ENCODE data around the gene NFIX.
"Not testable (repeated sequence)": the region's sequence is repeated elsewhere in the genome, so short reads cannot be mapped to it uniquely, and the experiment has no call there.

Gene NFIX

GRCh38 chr19:12957389-12957952 lies 37.8 kb upstream of the NFIX start:
- not testable (repeated sequence) for DNase-seq (ENCODE audit: low read depth)

DNA sequence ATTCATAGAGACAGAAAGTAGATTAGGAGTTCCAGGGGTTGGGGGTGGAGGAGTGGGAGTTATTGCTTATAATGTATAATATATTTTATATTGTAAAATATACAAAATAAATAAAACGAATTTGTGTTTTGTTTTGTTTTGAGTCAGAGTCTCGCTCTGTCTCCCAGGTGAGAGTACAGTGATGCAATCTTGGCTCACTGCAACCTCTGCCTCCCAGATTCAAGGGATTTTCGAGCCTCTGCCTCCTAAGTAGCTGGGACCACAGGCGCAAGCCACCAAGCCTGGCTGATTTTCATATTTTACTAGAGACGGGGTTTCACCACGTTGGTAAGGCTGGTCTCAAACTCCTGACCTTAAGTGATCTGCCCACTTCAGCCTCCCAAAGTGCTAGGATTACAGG lies 35.8 kb upstream of the NFIX start:
- no peak for DNase-seq (ENCODE audit: low read depth)

GRCh38 chr19:12965017-12965811 lies 30.1 kb upstream of the NFIX start:
- no peak for DNase-seq (ENCODE audit: low read depth)

- no peak for DNase-seq (ENCODE audit: low read depth)
Observed at GRCh38 chr19:12965812-12966135, 29.5 kb upstream of the NFIX start.

GRCh38 chr19:12967907-12968306 lies 27.4 kb upstream of the NFIX start:
- DNase-seq (ENCODE audit: low read depth) = no peak

GRCh38 chr19:12969292-12969988 lies 25.8 kb upstream of the NFIX start, which contains the start of gene DAND5:
DAND5 (plus strand) TSS chr19:12969576; CDS start chr19:12969661, 85 bp downstream.
- no peak for DNase-seq (ENCODE audit: low read depth)

GRCh38 chr19:12970070-12970820 lies 25.0 kb upstream of the NFIX start:
- DNase-seq (ENCODE audit: low read depth) = no peak

- DNase-seq (ENCODE audit: low read depth) = no peak
Observed at GRCh38 chr19:12973236-12973635, 22.0 kb upstream of the NFIX start.

DNA sequence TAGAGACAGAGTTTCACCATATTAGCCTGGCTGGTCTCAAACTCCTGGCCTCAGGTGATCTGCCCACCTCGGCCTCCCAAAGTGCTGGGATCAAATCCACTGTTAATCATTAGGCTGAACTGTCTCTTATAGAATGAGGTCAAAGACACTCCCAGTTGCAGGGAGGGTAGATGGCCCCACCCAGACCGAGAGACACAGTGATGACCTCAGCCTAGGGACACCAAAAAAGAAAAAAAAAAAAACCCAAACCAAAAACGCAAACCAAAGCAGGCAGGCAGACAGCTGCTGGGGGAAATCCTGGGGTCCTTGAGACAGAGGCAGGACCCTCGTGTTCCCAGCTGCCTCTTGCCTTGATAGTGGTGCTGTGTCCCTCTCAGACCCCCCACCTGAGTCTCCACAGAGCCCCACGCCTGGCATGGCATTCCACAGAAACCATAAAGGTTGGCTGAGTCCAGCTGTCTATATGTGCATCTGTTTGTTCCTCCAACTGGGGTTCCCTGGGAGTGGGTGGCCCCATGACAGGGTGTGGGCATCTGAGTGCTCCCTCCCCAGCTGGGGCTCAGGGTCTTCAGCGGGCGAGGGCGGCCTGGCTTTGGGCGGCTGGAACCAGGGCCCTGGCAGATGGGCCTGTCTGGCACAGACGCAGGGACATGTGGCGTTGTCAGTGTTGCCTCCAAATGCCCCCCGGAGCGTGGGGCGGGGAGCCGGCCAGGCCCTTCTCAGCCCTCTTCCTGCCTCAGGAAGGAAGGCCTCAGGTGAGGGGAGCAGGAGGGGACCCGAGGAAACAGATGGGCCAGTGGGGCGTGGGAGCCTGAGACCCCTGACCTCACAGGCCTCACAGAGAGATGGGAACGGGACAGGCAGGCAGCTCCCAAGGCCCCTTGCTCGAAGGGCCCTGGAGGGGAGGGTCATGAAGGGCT lies 20.7 kb upstream of the NFIX start:
- DNase-seq (ENCODE audit: low read depth) = no peak

DNA sequence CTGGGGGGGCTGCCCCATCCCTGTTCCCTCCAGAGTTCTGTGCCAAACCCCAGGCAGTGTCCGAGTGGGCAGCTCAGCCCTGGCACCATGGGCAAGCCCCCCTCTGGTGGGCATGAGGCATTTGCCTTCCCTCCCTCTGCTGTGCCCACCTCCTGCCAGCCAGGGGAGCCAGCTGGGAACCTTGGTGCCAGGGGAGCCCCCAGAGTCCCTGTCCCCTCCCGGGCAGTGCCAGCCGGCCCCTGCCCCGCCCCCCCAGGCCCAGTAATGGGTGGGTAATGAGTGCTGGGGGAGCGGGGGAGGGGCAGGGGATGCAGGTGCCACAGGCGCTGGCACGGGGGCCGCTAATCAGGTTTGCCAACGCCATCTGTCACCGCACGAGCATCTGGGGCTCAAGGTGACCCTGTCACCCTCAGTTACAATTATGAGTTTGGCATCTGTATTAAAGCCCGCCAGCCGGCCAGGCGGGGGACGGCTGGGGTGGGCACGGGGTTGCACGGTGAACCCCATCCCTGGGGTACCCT lies 20.0 kb upstream of the NFIX start:
- no peak for DNase-seq (ENCODE audit: low read depth)

DNA sequence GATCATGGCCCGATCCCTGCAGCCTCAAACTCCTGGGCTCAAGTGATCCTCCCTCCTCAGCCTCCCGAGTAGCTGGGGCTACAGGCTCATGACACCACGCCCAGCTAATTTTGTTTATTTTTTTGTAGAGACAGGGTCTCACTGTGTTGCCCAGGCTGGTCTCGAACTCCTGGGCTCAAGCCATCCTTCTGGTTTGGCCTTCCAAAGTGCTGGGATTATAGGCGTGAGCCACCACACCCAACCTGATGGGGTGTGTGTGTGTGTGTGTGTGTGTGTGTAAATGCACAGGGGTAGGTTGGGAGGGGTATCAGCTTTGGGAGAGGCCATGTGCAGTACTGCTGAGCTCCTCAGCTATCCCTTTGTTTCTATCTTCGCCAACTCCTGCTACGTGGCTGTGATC lies 19.2 kb upstream of the NFIX start:
- DNase-seq (ENCODE audit: low read depth) = not testable (repeated sequence)

- DNase-seq (ENCODE audit: low read depth) = no peak
Observed at GRCh38 chr19:12979974-12980373, 15.3 kb upstream of the NFIX start.

- DNase-seq (ENCODE audit: low read depth) = no peak
Observed at GRCh38 chr19:12982648-12983047, 12.6 kb upstream of the NFIX start.

DNA sequence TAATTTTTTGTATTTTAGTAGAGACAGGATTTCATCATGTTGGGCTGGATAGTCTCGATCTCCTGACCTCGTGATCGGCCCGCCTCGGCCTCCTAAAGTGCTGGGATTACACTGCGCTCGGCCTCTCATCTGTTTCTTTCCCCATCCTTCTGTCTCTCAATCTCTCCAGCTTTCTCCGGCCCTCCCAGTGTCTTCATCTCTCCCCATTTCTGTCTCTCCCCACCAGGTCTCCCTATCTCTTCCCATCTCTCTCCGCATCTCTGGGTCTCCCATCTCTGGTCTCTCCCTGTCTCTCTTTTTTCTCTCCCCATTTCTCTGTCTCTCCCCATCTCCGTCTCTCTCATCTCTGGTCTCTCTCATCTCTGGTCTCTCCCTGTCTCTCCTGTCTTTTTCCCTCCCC lies 12.2 kb upstream of the NFIX start:
- DNase-seq (ENCODE audit: low read depth) = no peak

DNA sequence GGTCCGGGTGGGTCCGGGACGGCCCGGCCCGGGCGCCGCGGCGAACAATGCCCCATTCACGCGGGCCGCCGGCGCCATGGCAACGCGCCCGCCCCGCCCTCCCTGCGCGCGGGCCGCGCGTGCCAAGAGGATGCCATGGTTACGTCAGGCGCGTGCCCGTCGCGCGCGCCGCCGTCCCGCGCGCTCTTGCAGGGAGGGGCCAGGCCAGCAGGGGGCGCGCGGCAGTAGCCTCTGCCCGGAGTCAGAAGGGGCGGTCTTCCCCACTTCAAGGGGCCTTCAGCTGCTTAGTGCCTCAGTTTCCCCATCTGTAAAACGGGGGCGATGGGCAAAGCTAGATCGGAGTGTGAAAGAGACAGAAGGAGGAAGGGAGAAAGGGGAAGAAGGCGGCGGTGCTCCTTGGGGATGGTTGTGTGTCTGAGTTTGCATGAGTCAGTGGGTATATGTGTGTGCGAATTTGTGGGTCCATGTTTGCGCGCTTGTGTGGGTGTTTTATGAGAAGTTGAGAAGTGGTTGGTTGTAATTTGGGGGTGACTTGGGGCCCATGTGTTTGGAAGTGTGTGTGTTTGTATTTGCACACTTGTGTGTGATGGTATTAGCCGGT lies 11.6 kb upstream of the NFIX start:
- DNase-seq (ENCODE audit: low read depth) = peak; percentile 45

GRCh38 chr19:12984143-12984627 lies 11.1 kb upstream of the NFIX start:
- DNase-seq (ENCODE audit: low read depth) = no peak

DNA sequence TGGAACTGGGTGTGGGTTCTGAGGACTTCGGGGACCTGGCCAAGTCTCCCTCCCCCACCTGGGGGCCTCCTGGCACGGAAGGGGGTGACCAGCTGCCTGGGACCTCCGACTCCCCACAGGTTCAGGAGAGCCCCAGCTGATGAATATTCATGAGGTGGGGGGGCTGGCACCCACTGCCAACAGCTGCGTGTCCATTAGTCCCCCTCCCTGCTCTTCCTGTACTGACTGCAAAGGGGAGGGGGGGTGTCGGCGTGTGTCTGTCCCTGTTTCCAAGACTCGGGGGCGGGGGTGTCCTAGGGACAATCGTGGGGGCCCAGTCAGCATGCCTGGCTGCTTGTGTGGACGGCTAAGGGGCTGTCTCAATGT lies 10.6 kb upstream of the NFIX start:
- DNase-seq (ENCODE audit: low read depth) = no peak

DNA sequence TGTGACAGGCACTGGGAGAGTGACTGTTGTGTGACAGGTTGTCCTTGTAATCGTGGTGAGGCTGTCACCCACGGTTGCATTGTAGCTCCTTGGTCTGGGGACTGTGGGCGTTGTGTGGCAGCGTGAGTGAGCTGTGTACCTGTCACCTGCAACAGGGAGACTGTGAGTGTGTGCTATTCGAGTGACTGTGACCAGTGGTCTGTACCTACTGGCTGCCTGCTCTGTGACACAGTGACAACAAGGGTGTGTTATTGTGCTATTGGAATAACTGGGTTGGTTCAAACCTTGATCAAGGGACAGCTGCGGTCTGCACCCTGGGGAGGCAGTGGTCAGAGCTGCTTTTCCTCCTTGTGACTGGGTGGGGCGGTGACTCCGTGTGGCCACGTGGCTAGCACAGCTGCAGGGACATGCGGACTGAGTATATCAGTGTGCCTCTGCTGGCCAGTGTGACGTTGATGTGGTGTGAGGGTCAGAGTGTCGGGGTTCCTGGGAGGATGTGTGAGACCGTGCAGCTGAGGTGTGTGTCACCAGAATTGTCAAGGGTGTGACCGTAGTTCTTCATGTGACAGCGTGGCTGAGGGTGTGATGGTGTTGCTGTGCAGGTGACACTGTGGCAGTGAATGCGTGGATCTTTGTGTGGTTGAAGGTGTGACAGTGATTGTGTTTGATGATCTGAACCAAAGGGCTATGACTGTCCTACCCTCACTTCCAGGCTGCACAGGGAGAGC lies 10.1 kb upstream of the NFIX start:
- peak; percentile 48 for DNase-seq (ENCODE audit: low read depth)

DNA sequence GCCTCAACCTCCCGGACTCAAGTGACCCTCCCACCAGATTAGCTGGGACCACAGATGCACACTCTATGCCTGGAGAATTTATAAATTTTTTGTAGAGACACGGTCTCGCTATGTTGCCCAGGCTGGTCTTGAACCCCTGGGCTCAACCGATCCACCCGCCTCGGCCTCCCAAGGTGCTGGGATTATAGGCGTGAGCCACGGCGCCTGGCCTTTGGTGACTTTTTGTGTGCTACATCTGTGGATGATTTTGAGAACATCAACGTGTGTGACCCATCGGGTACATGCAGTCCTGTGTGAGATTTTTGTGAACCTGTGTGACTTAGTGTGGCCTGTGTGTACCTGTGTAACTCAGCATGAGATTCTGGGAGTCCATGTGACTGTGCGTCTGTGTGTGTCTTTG lies 8.5 kb upstream of the NFIX start:
- no peak for DNase-seq (ENCODE audit: low read depth)

GRCh38 chr19:12987190-12987589 lies 8.1 kb upstream of the NFIX start:
- no peak for DNase-seq (ENCODE audit: low read depth)

Data from GM04504 (cell line).